T-helper 22 cell (primary cell): ENCODE results near the gene CAMSAP1.
"Not testable (repeated sequence)": the region's sequence is repeated elsewhere in the genome, so short reads cannot be mapped to it uniquely, and the experiment has no call there.

Experiments
- DNase-seq: peaks from one replicate; pipeline ENCODE4 v3.0.0-alpha.2; 2020; ENCODE audit warnings: low read depth

CAMSAP1 gene

GRCh38 chr9:135920256-135920930 lies 13.0 kb upstream of the CAMSAP1 start:
- no peak for DNase-seq

- no peak for DNase-seq
Observed at GRCh38 chr9:135919318-135919890, 12.1 kb upstream of the CAMSAP1 start.

GRCh38 chr9:135916227-135916626 lies 8.9 kb upstream of the CAMSAP1 start:
- not testable (repeated sequence) for DNase-seq

GRCh38 chr9:135914921-135915320 lies 7.6 kb upstream of the CAMSAP1 start:
- DNase-seq = no peak

GRCh38 chr9:135911233-135911632 lies 3.9 kb upstream of the CAMSAP1 start:
- DNase-seq = not testable (repeated sequence)

- no peak for DNase-seq
Observed at GRCh38 chr9:135910757-135911156, 3.4 kb upstream of the CAMSAP1 start.

- DNase-seq = no peak
Observed at GRCh38 chr9:135910216-135910615, 2.9 kb upstream of the CAMSAP1 start.

GRCh38 chr9:135909371-135909770 lies 2.0 kb upstream of the CAMSAP1 start:
- DNase-seq = no peak

GRCh38 chr9:135908754-135909204 lies 1.4 kb upstream of the CAMSAP1 start:
- DNase-seq = no peak

GRCh38 chr9:135908093-135908753 lies 877 bp upstream of the CAMSAP1 start:
- no peak for DNase-seq

- no peak for DNase-seq
Observed at GRCh38 chr9:135907006-135907430, 328 bp downstream of the CAMSAP1 start.

- DNase-seq = no peak
Observed at GRCh38 chr9:135906291-135907005, 898 bp downstream of the CAMSAP1 start.

GRCh38 chr9:135905380-135906258 lies 1.7 kb downstream of the CAMSAP1 start:
- peak; percentile 20 for DNase-seq

- DNase-seq = no peak
Observed at GRCh38 chr9:135903786-135904520, 3.4 kb downstream of the CAMSAP1 start.

- DNase-seq = no peak
Observed at GRCh38 chr9:135903358-135903656, 4.0 kb downstream of the CAMSAP1 start.

GRCh38 chr9:135902655-135903357 lies 4.5 kb downstream of the CAMSAP1 start:
- DNase-seq = no peak

GRCh38 chr9:135901826-135902225 lies 5.5 kb downstream of the CAMSAP1 start:
- DNase-seq = no peak

GRCh38 chr9:135901031-135901758 lies 6.2 kb downstream of the CAMSAP1 start:
- no peak for DNase-seq

GRCh38 chr9:135898634-135899407 lies 8.5 kb downstream of the CAMSAP1 start:
- no peak for DNase-seq
